Activated naive CD4-positive, alpha-beta T cell treated with anti-CD3 and anti-CD28 coated beads for 36 hours (primary cell): ENCODE results near the gene TP73. TPM values are rescaled to one million over a fixed set of nuclear protein-coding genes. Genes with fewer than 3 reads are reported as not detected.

ENCODE experiments used
- CTCF ChIA-PET: fragments of 350-600 bp; sonication (Branson Sonifier 250); formaldehyde crosslinking; loops from one replicate; lab custom pipeline; 2021; ENCODE audit warnings: antibody characterized with exemption; lab: Charles Lee
- DNase-seq: peaks from one replicate; pipeline ENCODE4 v3.0.0-alpha.2; 2020
- H3K27ac Mint-ChIP-seq: one replicate; pipeline ENCODE4 v1.8.0; 2021; ENCODE audit warnings: mild to moderate bottlenecking, mixed read lengths
- H3K27me3 Mint-ChIP-seq: one replicate; pipeline ENCODE4 v1.8.0; 2021; ENCODE audit warnings: low read depth, mixed read lengths
- H3K36me3 Mint-ChIP-seq: one replicate; pipeline ENCODE4 v1.8.0; 2021; ENCODE audit warnings: low read depth, mixed read lengths
- H3K4me1 Mint-ChIP-seq: one replicate; pipeline ENCODE4 v1.8.0; 2021; ENCODE audit warnings: low read depth, mixed read lengths
- H3K4me3 Mint-ChIP-seq: one replicate; pipeline ENCODE4 v1.8.0; 2021; ENCODE audit warnings: mild to moderate bottlenecking, moderate library complexity, mixed read lengths
- H3K9me3 Mint-ChIP-seq: one replicate; pipeline ENCODE4 v1.8.0; 2021; ENCODE audit warnings: mixed read lengths
- intact Hi-C: fragments of 100-400 bp; cut with micrococcal nuclease; formaldehyde crosslinking; loops from one replicate; pipeline ENCODE4 v1.15.1; 2023
- total RNA-seq, 2 experiments: library from RNA; stranded (reverse); gene quantifications; one replicate each; pipeline ENCODE4 v1.2.3, GENCODE V29; 2021

The TP73 gene
- total RNA-seq, 2 experiments from 2014 or later: 0.20 to 0.43 TPM

- no peaks in the 10 kb centered on the region for H3K9me3 Mint-ChIP-seq
- intact Hi-C loops: no loop called here
- no peak overlapping the region for H3K27ac Mint-ChIP-seq
- DNase-seq: no peak
- peaks cover 1% of the 10 kb centered on the region for H3K27me3 Mint-ChIP-seq
- no peak overlapping the region for H3K4me3 Mint-ChIP-seq
- CTCF ChIA-PET: no interaction called here
- peaks cover 18% of the 10 kb centered on the region for H3K4me1 Mint-ChIP-seq
- no peaks in the 10 kb centered on the region for H3K36me3 Mint-ChIP-seq
Observed at GRCh38 chr1:3674100-3675094, 22.1 kb downstream of the TP73 start.

- Mint-ChIP-seq H3K27ac (no peak overlapping the region), H3K27me3 (peaks cover 7% of the 10 kb centered on the region), H3K4me3 (no peak overlapping the region), H3K36me3 (no peaks in the 10 kb centered on the region), H3K4me1 (peaks cover 24% of the 10 kb centered on the region), H3K9me3 (no peaks in the 10 kb centered on the region)
- intact Hi-C loops: no loop called here
- CTCF ChIA-PET: no interaction called here
- DNase-seq: no peak
Observed at GRCh38 chr1:3675436-3675835, 23.1 kb downstream of the TP73 start.

GRCh38 chr1:3676581-3677470 is 24.5 kb downstream of the TP73 start:
- Mint-ChIP-seq H3K4me3 (no peak overlapping the region), H3K4me1 (peaks cover 24% of the 10 kb centered on the region), H3K27me3 (peaks cover 7% of the 10 kb centered on the region), H3K9me3 (no peaks in the 10 kb centered on the region), H3K27ac (no peak overlapping the region), H3K36me3 (no peaks in the 10 kb centered on the region)
- peak; percentile 13 for DNase-seq
- CTCF ChIA-PET: interaction anchor here (0.8 kb wide), 1 partner anchor 27 kb away, joined by 3 read pairs; no protein-coding TSS in a partner anchor
- intact Hi-C loops: no loop called here

GRCh38 chr1:3677484-3677883 is 25.2 kb downstream of the TP73 start:
- no peaks in the 10 kb centered on the region for H3K9me3 Mint-ChIP-seq

GRCh38 chr1:3678361-3679097 is 26.2 kb downstream of the TP73 start:
- intact Hi-C loops: no loop called here
- Mint-ChIP-seq H3K36me3 (no peaks in the 10 kb centered on the region), H3K4me3 (no peak overlapping the region), H3K27me3 (peaks cover 7% of the 10 kb centered on the region), H3K27ac (no peak overlapping the region), H3K9me3 (no peaks in the 10 kb centered on the region), H3K4me1 (peaks cover 24% of the 10 kb centered on the region)
- CTCF ChIA-PET: no interaction called here
- DNase-seq: peak; percentile 18

More at GRCh38 chr1:3677484-3677883, 25.2 kb downstream of the TP73 start:
- H3K4me3 Mint-ChIP-seq: no peak overlapping the region
- no peak for DNase-seq
- peaks cover 24% of the 10 kb centered on the region for H3K4me1 Mint-ChIP-seq
- no peak overlapping the region for H3K27ac Mint-ChIP-seq
- H3K27me3 Mint-ChIP-seq: peaks cover 7% of the 10 kb centered on the region
- CTCF ChIA-PET: interaction anchor here (0.8 kb wide), 1 partner anchor 28 kb away, joined by 3 read pairs; no protein-coding TSS in a partner anchor
- H3K36me3 Mint-ChIP-seq: no peaks in the 10 kb centered on the region
- intact Hi-C loops: no loop called here

- H3K27ac Mint-ChIP-seq: no peak overlapping the region
- intact Hi-C loops: no loop called here
- H3K27me3 Mint-ChIP-seq: peaks cover 7% of the 10 kb centered on the region
Observed at GRCh38 chr1:3679098-3679555, 26.8 kb downstream of the TP73 start.

GRCh38 chr1:3679799-3680453 is 27.6 kb downstream of the TP73 start:
- no peaks in the 10 kb centered on the region for H3K36me3 Mint-ChIP-seq
- no peak overlapping the region for H3K27ac Mint-ChIP-seq
- no peak for DNase-seq
- CTCF ChIA-PET: no interaction called here
- no peaks in the 10 kb centered on the region for H3K9me3 Mint-ChIP-seq
- H3K4me3 Mint-ChIP-seq: no peak overlapping the region
- peaks cover 7% of the 10 kb centered on the region for H3K27me3 Mint-ChIP-seq
- intact Hi-C loops: no loop called here
- peaks cover 24% of the 10 kb centered on the region for H3K4me1 Mint-ChIP-seq

More at GRCh38 chr1:3679098-3679555, 26.8 kb downstream of the TP73 start:
- DNase-seq: no peak
- CTCF ChIA-PET: no interaction called here
- Mint-ChIP-seq H3K36me3 (no peaks in the 10 kb centered on the region), H3K4me1 (peaks cover 24% of the 10 kb centered on the region), H3K9me3 (no peaks in the 10 kb centered on the region), H3K4me3 (no peak overlapping the region)

GRCh38 chr1:3680488-3681230 is 28.3 kb downstream of the TP73 start:
- CTCF ChIA-PET: no interaction called here
- H3K36me3 Mint-ChIP-seq: no peaks in the 10 kb centered on the region
- H3K9me3 Mint-ChIP-seq: no peaks in the 10 kb centered on the region
- H3K4me3 Mint-ChIP-seq: no peak overlapping the region
- H3K27me3 Mint-ChIP-seq: peaks cover 7% of the 10 kb centered on the region
- no peak overlapping the region for H3K27ac Mint-ChIP-seq
- H3K4me1 Mint-ChIP-seq: peaks cover 24% of the 10 kb centered on the region
- intact Hi-C loops: no loop called here
- DNase-seq: no peak

GRCh38 chr1:3681231-3681897 is 29.0 kb downstream of the TP73 start:
- CTCF ChIA-PET: no interaction called here
- H3K4me3 Mint-ChIP-seq: no peak overlapping the region
- no peak overlapping the region for H3K27ac Mint-ChIP-seq
- no peaks in the 10 kb centered on the region for H3K36me3 Mint-ChIP-seq
- intact Hi-C loops: no loop called here
- peaks cover 24% of the 10 kb centered on the region for H3K4me1 Mint-ChIP-seq
- H3K27me3 Mint-ChIP-seq: peaks cover 7% of the 10 kb centered on the region
- no peak for DNase-seq
- no peaks in the 10 kb centered on the region for H3K9me3 Mint-ChIP-seq

- Mint-ChIP-seq H3K27me3 (peaks cover 7% of the 10 kb centered on the region), H3K9me3 (no peaks in the 10 kb centered on the region), H3K4me3 (no peak overlapping the region), H3K27ac (no peak overlapping the region), H3K4me1 (peaks cover 21% of the 10 kb centered on the region), H3K36me3 (no peaks in the 10 kb centered on the region)
- no peak for DNase-seq
- intact Hi-C loops: no loop called here
- CTCF ChIA-PET: no interaction called here
Observed at GRCh38 chr1:3681898-3682806, 29.8 kb downstream of the TP73 start.
